Hepatocyte (in vitro differentiated cells): ENCODE data around the gene PHACTR3. TPM values are rescaled to one million over a fixed set of nuclear protein-coding genes. Genes with fewer than 3 reads are reported as not detected.

ENCODE experiments used
- DNase-seq: peaks from one replicate; pipeline ENCODE4 v3.0.0-alpha.2; 2016; ENCODE audit warnings: low spot score
- H2AFZ ChIP-seq: fragments of 200-600 bp; sonication (generic); 2 replicates; pipeline ENCODE4 v1.6.0; 2016; ENCODE audit warnings: antibody characterized with exemption, mild to moderate bottlenecking
- H3K27ac ChIP-seq: fragments of 200-600 bp; sonication (generic); 2 replicates; pipeline ENCODE4 v1.5.1; 2016; ENCODE audit warnings: mild to moderate bottlenecking
- H3K27me3 ChIP-seq: fragments of 200-600 bp; sonication (generic); 2 replicates; pipeline ENCODE4 v1.6.1; 2016
- H3K36me3 ChIP-seq: fragments of 200-600 bp; sonication (generic); replicated peaks from 2 replicates; pipeline ENCODE4 v1.5.1; 2016; ENCODE audit warnings: low read depth; ENCODE audit not compliant: insufficient read depth
- H3K4me1 ChIP-seq: fragments of 200-600 bp; sonication (generic); 2 replicates; pipeline ENCODE4 v1.5.1; 2016; ENCODE audit warnings: mild to moderate bottlenecking, moderate library complexity; ENCODE audit not compliant: insufficient read depth
- H3K4me2 ChIP-seq: fragments of 200-600 bp; sonication (generic); 2 replicates; pipeline ENCODE4 v1.6.0; 2016
- H3K4me3 ChIP-seq: fragments of 200-600 bp; sonication (generic); 2 replicates; pipeline ENCODE4 v1.5.1; 2016; ENCODE audit warnings: mild to moderate bottlenecking
- H3K79me2 ChIP-seq: fragments of 200-600 bp; sonication (generic); 2 replicates; pipeline ENCODE4 v1.6.0; 2017; ENCODE audit warnings: mild to moderate bottlenecking
- H3K9me2 ChIP-seq: fragments of 200-600 bp; sonication (generic); replicated peaks from 2 replicates; pipeline ENCODE4 v1.6.0; 2017; ENCODE audit warnings: mild to moderate bottlenecking; ENCODE audit not compliant: insufficient read depth
- H3K9me3 ChIP-seq: fragments of 200-600 bp; sonication (generic); 2 replicates; pipeline ENCODE4 v1.5.1; 2016; ENCODE audit warnings: low read depth, mild to moderate bottlenecking
- H4K20me1 ChIP-seq: fragments of 200-600 bp; sonication (generic); 2 replicates; pipeline ENCODE4 v1.6.0; 2016; ENCODE audit warnings: mild to moderate bottlenecking; ENCODE audit not compliant: insufficient read depth, poor library complexity, severe bottlenecking
- CTCF ChIP-seq: fragments of 200-600 bp; sonication (generic); IDR thresholded peaks from 2 replicates; pipeline ENCODE4 v1.5.1; 2016; ENCODE audit warnings: antibody characterized with exemption, mild to moderate bottlenecking; ENCODE audit not compliant: poor library complexity
- EZH2 ChIP-seq: fragments of 200-600 bp; sonication (generic); IDR thresholded peaks from 2 replicates; pipeline ENCODE4 v1.6.1; 2016; ENCODE audit warnings: antibody characterized with exemption, mild to moderate bottlenecking, borderline replicate concordance
- EZH2phosphoT487 ChIP-seq: fragments of 200-600 bp; sonication (generic); IDR thresholded peaks from one replicate; pipeline ENCODE4 v1.6.1; 2018; ENCODE audit warnings: antibody characterized with exemption, mild to moderate bottlenecking, low read depth, moderate library complexity; ENCODE audit not compliant: unreplicated experiment, severe bottlenecking
- WGBS: methylation state at CpG from one replicate; pipeline ENCODE4 v1.1.6; 2016; ENCODE audit warnings: low lambda C conversion rate; ENCODE audit errors: missing lambda C conversion rate; 5-methylcytosine and 5-hydroxymethylcytosine counted together
- polyA plus RNA-seq: library from polyadenylated mRNA; unstranded; fragments of >200 nt; fragmentation: Nextera tagmentation; extraction: Ambion mirVana; gene quantifications from 2 replicates; pipeline ENCODE4 v1.2.1, GENCODE V29; 2016
- total RNA-seq: library from RNA; depleted of rRNA; stranded (reverse); fragments of >200 nt; gene quantifications from 2 replicates; pipeline ENCODE4 v1.2.3, GENCODE V29; 2014

The PHACTR3 gene
- total and polyA plus RNA-seq, 2 experiments from 2014 or later, result 5.2 to 7.5 TPM

- Histone ChIP-seq H3K4me2 (no peak overlapping the region), H3K27ac (no peak overlapping the region), H2AFZ (no peak overlapping the region), H3K9me3 (no peaks in the 10 kb centered on the region), H3K4me3 (no peak overlapping the region), H3K79me2 (no peaks in the 10 kb centered on the region), H3K36me3 (no peaks in the 10 kb centered on the region), H3K27me3 (peaks cover 6% of the 10 kb centered on the region), H3K9me2 (no peaks in the 10 kb centered on the region), H3K4me1 (peaks cover 3% of the 10 kb centered on the region), H4K20me1 (no peaks in the 10 kb centered on the region)
- TF ChIP-seq CTCF, result no peak
- no peak for TF ChIP-seq EZH2phosphoT487
- TF ChIP-seq EZH2, result no peak
- 70% methylated on average over 16 of the region's 16 CpGs for WGBS
- peak; percentile 32 for DNase-seq
Measured at GRCh38 chr20:59784791-59785668, 180.7 kb downstream of the PHACTR3 start.

GRCh38 chr20:59785669-59785959, 181.3 kb downstream of the PHACTR3 start:
- TF ChIP-seq EZH2phosphoT487 (no peak), EZH2 (no peak), CTCF (no peak)
- DNase-seq, result no peak
- no peaks in the 10 kb centered on the region for H3K79me2 ChIP-seq
- H3K4me1 ChIP-seq, result peaks cover 3% of the 10 kb centered on the region
- peaks cover 11% of the 10 kb centered on the region for H3K27me3 ChIP-seq
- H3K9me3 ChIP-seq, result no peaks in the 10 kb centered on the region
- H3K4me3 ChIP-seq, result no peak overlapping the region
- H3K27ac ChIP-seq, result no peak overlapping the region
- 48% methylated on average over 5 of the region's 6 CpGs for WGBS
- H3K36me3 ChIP-seq, result no peaks in the 10 kb centered on the region
- no peak overlapping the region for H2AFZ ChIP-seq
- no peaks in the 10 kb centered on the region for H4K20me1 ChIP-seq
- no peak overlapping the region for H3K4me2 ChIP-seq
- H3K9me2 ChIP-seq, result no peaks in the 10 kb centered on the region

GRCh38 chr20:59785986-59786795, 181.9 kb downstream of the PHACTR3 start:
- Histone ChIP-seq H3K4me3 (no peak overlapping the region), H4K20me1 (no peaks in the 10 kb centered on the region), H3K4me1 (peaks cover 3% of the 10 kb centered on the region), H3K27me3 (peaks cover 15% of the 10 kb centered on the region), H3K4me2 (no peak overlapping the region), H3K9me2 (no peaks in the 10 kb centered on the region), H3K79me2 (no peaks in the 10 kb centered on the region), H2AFZ (no peak overlapping the region), H3K9me3 (no peaks in the 10 kb centered on the region), H3K36me3 (no peaks in the 10 kb centered on the region), H3K27ac (no peak overlapping the region)
- 86% methylated on average over 10 of the region's 10 CpGs for WGBS
- DNase-seq, result no peak
- no peak for TF ChIP-seq EZH2phosphoT487
- TF ChIP-seq EZH2, result no peak
- no peak for TF ChIP-seq CTCF
